Fibroblast of lung (primary cell): Measurements from ENCODE around the gene OR6K2. TPM values are rescaled to one million over a fixed set of nuclear protein-coding genes. Genes with fewer than 3 reads are reported as not detected.

ENCODE experiments used
- DNase-seq, 2 donors: peaks; one replicate each; pipeline versions ENCODE4 v3.0.0 to v3.0.0-alpha.2; 2010; ENCODE audit warnings: low read depth in 2 of 2
- H2AFZ ChIP-seq: 2 replicates; pipeline ENCODE4 v1.5.1; 2012; ENCODE audit warnings: low read length, control low read depth, inconsistent platforms
- H3K27ac ChIP-seq: 2 replicates; pipeline ENCODE4 v1.5.1; 2011; ENCODE audit warnings: low read length, control low read depth; ENCODE audit not compliant: insufficient read depth
- H3K27me3 ChIP-seq: 2 replicates; pipeline ENCODE4 v1.5.1; 2011; ENCODE audit warnings: mild to moderate bottlenecking, low read length; ENCODE audit not compliant: control insufficient read depth, insufficient read depth
- H3K36me3 ChIP-seq: 2 replicates; pipeline ENCODE4 v1.5.1; 2011; ENCODE audit warnings: low read length; ENCODE audit not compliant: control insufficient read depth, insufficient read depth
- H3K4me1 ChIP-seq: 2 replicates; pipeline ENCODE4 v1.5.1; 2011; ENCODE audit warnings: low read length; ENCODE audit not compliant: control insufficient read depth, insufficient read depth; ENCODE audit errors: extremely low read depth
- H3K4me2 ChIP-seq: 2 replicates; pipeline ENCODE4 v1.5.1; 2011; ENCODE audit warnings: low read length, control low read depth; ENCODE audit not compliant: insufficient read depth; ENCODE audit errors: extremely low read depth
- H3K4me3 ChIP-seq, 4 experiments: fragments of 200-600 bp in 1 of 4; sonication (generic) in 1 of 4; replicated peaks in 1 of 4; 2 replicates each; pipeline ENCODE4 v1.5.1; 2011 to 2016; ENCODE audit warnings: low read length in 4 of 4, low read depth in 3 of 4, mild to moderate bottlenecking in 3 of 4, control low read depth in 2 of 4, inconsistent platforms in 1 of 4, mixed read lengths in 1 of 4; ENCODE audit not compliant: insufficient read depth in 1 of 4; ENCODE audit errors: control extremely low read depth in 1 of 4
- H3K79me2 ChIP-seq: 2 replicates; pipeline ENCODE4 v1.5.1; 2012; ENCODE audit warnings: mild to moderate bottlenecking, low read length, inconsistent platforms; ENCODE audit not compliant: control insufficient read depth, insufficient read depth
- H3K9ac ChIP-seq: 2 replicates; pipeline ENCODE4 v1.5.1; 2011; ENCODE audit warnings: mild to moderate bottlenecking, low read length, control low read depth; ENCODE audit not compliant: insufficient read depth
- H3K9me3 ChIP-seq: 2 replicates; pipeline ENCODE4 v1.5.1; 2012; ENCODE audit warnings: low read depth, low read length; ENCODE audit not compliant: control insufficient read depth, insufficient read depth
- H4K20me1 ChIP-seq: 2 replicates; pipeline ENCODE4 v1.5.1; 2011; ENCODE audit warnings: low read length; ENCODE audit not compliant: control insufficient read depth, insufficient read depth; ENCODE audit errors: extremely low read depth
- CTCF ChIP-seq, 2 donors: IDR thresholded peaks in 1 of 2; conservative IDR thresholded peaks in 1 of 2; 1 replicate in 1 of 2; 2 replicates in 1 of 2; pipeline ENCODE4 v1.5.1; 2011 to 2012; ENCODE audit warnings: low read length in 2 of 2, control low read depth in 1 of 2, inconsistent platforms in 1 of 2, low read depth in 1 of 2, mild to moderate bottlenecking in 1 of 2
- EZH2 ChIP-seq: IDR thresholded peaks from 2 replicates; pipeline ENCODE4 v1.5.1; 2012; ENCODE audit warnings: low read length, control low read depth, mild to moderate bottlenecking; ENCODE audit errors: missing control alignments
- polyA plus RNA-seq, 2 donors: library from polyadenylated mRNA; depleted of rRNA in 1 of 2; stranded (reverse) in 1 of 2; unstranded in 1 of 2; fragments of >200 nt; gene quantifications; 2 replicates each; pipeline ENCODE4 v1.2.1, GENCODE V29; 2011 to 2012; ENCODE audit warnings: missing spikeins in 1 of 2
- total RNA-seq: library from RNA; depleted of rRNA; stranded (reverse); fragments of >200 nt; gene quantifications from 2 replicates; pipeline ENCODE4 v1.2.1, GENCODE V29; 2014

OR6K2 gene
- total and polyA plus RNA-seq, 2 donors (not counting 1 experiment from before 2014, with no cell fraction given): not detected

DNA sequence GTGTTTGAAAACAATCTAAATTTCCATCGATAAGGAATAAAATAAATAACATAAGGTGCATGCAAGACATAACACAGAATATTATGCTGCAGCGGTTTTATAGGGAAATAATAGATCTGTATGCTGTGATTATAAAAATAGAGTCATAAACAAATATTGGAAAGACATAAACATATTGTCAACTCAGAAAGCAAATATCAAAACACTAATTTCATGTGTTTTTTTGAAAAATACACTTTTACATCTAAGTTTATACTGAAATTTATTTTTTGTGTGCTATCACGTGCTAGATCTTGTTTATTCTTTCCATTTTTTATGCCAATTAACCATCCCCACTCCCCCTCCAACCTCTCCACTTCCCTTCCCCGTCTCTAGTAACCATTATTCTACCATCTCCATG lies 10.6 kb upstream of the OR6K2 start:
- no peak overlapping the region for H3K4me3 ChIP-seq
- no peak overlapping the region for H2AFZ ChIP-seq
- H3K4me1 ChIP-seq: no peaks in the 10 kb centered on the region
- no peaks in the 10 kb centered on the region for H3K79me2 ChIP-seq
- no peak for TF ChIP-seq CTCF (conservative IDR thresholded peaks at IDR 0.05 in 1 of 2, IDR thresholded peaks at IDR 0.05 in 1 of 2; ENCODE audit: low read depth in 1 of 2, low read length in 2 of 2)
- TF ChIP-seq EZH2: no peak
- no peak overlapping the region for H3K9ac ChIP-seq
- no peak for DNase-seq
- no peak overlapping the region for H3K4me2 ChIP-seq
- no peak overlapping the region for H3K27ac ChIP-seq
- no peaks in the 10 kb centered on the region for H3K9me3 ChIP-seq
- no peaks in the 10 kb centered on the region for H4K20me1 ChIP-seq
- no peaks in the 10 kb centered on the region for H3K36me3 ChIP-seq
- H3K27me3 ChIP-seq: no peaks in the 10 kb centered on the region

DNA sequence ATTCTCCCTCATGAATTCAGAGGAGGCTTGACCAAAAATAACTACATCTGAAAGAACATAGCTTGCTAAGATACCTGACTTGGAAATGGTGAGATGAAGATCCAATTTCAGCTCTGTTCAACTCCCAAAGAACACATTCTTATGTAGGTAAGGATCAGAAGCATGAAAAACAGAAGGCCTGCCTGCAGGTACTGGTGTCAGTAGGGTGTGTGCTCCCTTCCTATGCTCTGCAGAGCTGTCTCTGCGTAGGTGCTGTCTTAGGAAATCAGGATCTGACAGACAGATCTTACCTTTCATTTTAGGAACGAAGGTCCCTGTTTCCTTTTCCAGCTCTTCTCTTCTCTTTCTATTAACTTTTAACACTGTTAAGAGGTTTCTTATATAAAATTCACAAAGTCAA lies 5.6 kb upstream of the OR6K2 start:
- Histone ChIP-seq H3K4me1 (no peaks in the 10 kb centered on the region), H3K9me3 (no peaks in the 10 kb centered on the region), H3K9ac (no peak overlapping the region), H3K79me2 (no peaks in the 10 kb centered on the region), H4K20me1 (no peaks in the 10 kb centered on the region), H3K36me3 (no peaks in the 10 kb centered on the region), H3K27ac (no peak overlapping the region), H3K27me3 (no peaks in the 10 kb centered on the region), H2AFZ (no peak overlapping the region), H3K4me2 (no peak overlapping the region), H3K4me3 (no peak overlapping the region)
- TF ChIP-seq CTCF (conservative IDR thresholded peaks at IDR 0.05 in 1 of 2, IDR thresholded peaks at IDR 0.05 in 1 of 2; ENCODE audit: low read depth in 1 of 2, low read length in 2 of 2) (no peak), EZH2 (no peak)
- DNase-seq: no peak

- no peaks in the 10 kb centered on the region for H3K9me3 ChIP-seq
- no peak overlapping the region for H3K4me3 ChIP-seq
- TF ChIP-seq CTCF (conservative IDR thresholded peaks at IDR 0.05 in 1 of 2, IDR thresholded peaks at IDR 0.05 in 1 of 2; ENCODE audit: low read depth in 1 of 2, low read length in 2 of 2): no peak
- TF ChIP-seq EZH2: no peak
- H3K36me3 ChIP-seq: no peaks in the 10 kb centered on the region
- H3K9ac ChIP-seq: no peak overlapping the region
- no peaks in the 10 kb centered on the region for H3K4me1 ChIP-seq
- no peak for DNase-seq
- H3K27ac ChIP-seq: no peak overlapping the region
- no peak overlapping the region for H3K4me2 ChIP-seq
- no peaks in the 10 kb centered on the region for H4K20me1 ChIP-seq
- no peaks in the 10 kb centered on the region for H3K27me3 ChIP-seq
- H3K79me2 ChIP-seq: no peaks in the 10 kb centered on the region
- H2AFZ ChIP-seq: no peak overlapping the region
Measured at GRCh38 chr1:158694596-158694995, 5.9 kb downstream of the OR6K2 start.
